ENCODE results near the gene FNDC3B.
"Not testable (repeated sequence)": the region's sequence is repeated elsewhere in the genome, so short reads cannot be mapped to it uniquely, and the experiment has no call there.

The FNDC3B gene

GRCh38 chr3:172253200-172253599 is 213.8 kb downstream of the FNDC3B start:
- Histone ChIP-seq H3K4me1 (ENCODE audit: control insufficient read depth, low read depth, low read length) (peaks cover 2% of the 10 kb centered on the region), H3K4me3 (ENCODE audit: low read length) (no peak overlapping the region), H3K27me3 (ENCODE audit: control insufficient read depth, insufficient read depth, low read length) (no peaks in the 10 kb centered on the region), H3K9me3 (ENCODE audit: control insufficient read depth, low read depth, low read length) (no peaks in the 10 kb centered on the region), H3K36me3 (ENCODE audit: control insufficient read depth, low read depth, low read length) (peaks cover 9% of the 10 kb centered on the region), H3K9ac (ENCODE audit: low read length) (no peak overlapping the region), H3K27ac (ENCODE audit: low read length) (no peak overlapping the region)

GRCh38 chr3:172254542-172254941 is 215.2 kb downstream of the FNDC3B start:
- peaks cover 9% of the 10 kb centered on the region for H3K36me3 ChIP-seq (ENCODE audit: control insufficient read depth, low read depth, low read length)
- H3K9ac ChIP-seq (ENCODE audit: low read length): no peak overlapping the region
- no peak overlapping the region for H3K4me3 ChIP-seq (ENCODE audit: low read length)
- peaks cover 12% of the 10 kb centered on the region for H3K4me1 ChIP-seq (ENCODE audit: control insufficient read depth, low read depth, low read length)
- H3K27me3 ChIP-seq (ENCODE audit: control insufficient read depth, insufficient read depth, low read length): no peaks in the 10 kb centered on the region
- H3K27ac ChIP-seq (ENCODE audit: low read length): no peak overlapping the region
- H3K9me3 ChIP-seq (ENCODE audit: control insufficient read depth, low read depth, low read length): no peaks in the 10 kb centered on the region

GRCh38 chr3:172255321-172255720 is 215.9 kb downstream of the FNDC3B start:
- H3K36me3 ChIP-seq (ENCODE audit: control insufficient read depth, low read depth, low read length); H3K27ac ChIP-seq (ENCODE audit: low read length); H3K27me3 ChIP-seq (ENCODE audit: control insufficient read depth, insufficient read depth, low read length); H3K9me3 ChIP-seq (ENCODE audit: control insufficient read depth, low read depth, low read length); H3K4me3 ChIP-seq (ENCODE audit: low read length); H3K9ac ChIP-seq (ENCODE audit: low read length): not testable (repeated sequence)
- peaks cover 13% of the 10 kb centered on the region for H3K4me1 ChIP-seq (ENCODE audit: control insufficient read depth, low read depth, low read length)

GRCh38 chr3:172256101-172256734 is 216.8 kb downstream of the FNDC3B start:
- Histone ChIP-seq H3K4me1 (ENCODE audit: control insufficient read depth, low read depth, low read length) (peaks cover 19% of the 10 kb centered on the region), H3K9ac (ENCODE audit: low read length) (no peak overlapping the region), H3K27me3 (ENCODE audit: control insufficient read depth, insufficient read depth, low read length) (no peaks in the 10 kb centered on the region), H3K27ac (ENCODE audit: low read length) (no peak overlapping the region), H3K36me3 (ENCODE audit: control insufficient read depth, low read depth, low read length) (peaks cover 8% of the 10 kb centered on the region), H3K9me3 (ENCODE audit: control insufficient read depth, low read depth, low read length) (no peaks in the 10 kb centered on the region), H3K4me3 (ENCODE audit: low read length) (no peak overlapping the region)

- Histone ChIP-seq H3K27ac (ENCODE audit: low read length) (no peak overlapping the region), H3K9me3 (ENCODE audit: control insufficient read depth, low read depth, low read length) (no peaks in the 10 kb centered on the region), H3K9ac (ENCODE audit: low read length) (no peak overlapping the region), H3K36me3 (ENCODE audit: control insufficient read depth, low read depth, low read length) (no peaks in the 10 kb centered on the region), H3K27me3 (ENCODE audit: control insufficient read depth, insufficient read depth, low read length) (no peaks in the 10 kb centered on the region), H3K4me1 (ENCODE audit: control insufficient read depth, low read depth, low read length) (peaks cover 29% of the 10 kb centered on the region), H3K4me3 (ENCODE audit: low read length) (no peak overlapping the region)
These were observed 218.4 kb downstream of the FNDC3B start for GRCh38 chr3:172257648-172258400.

GRCh38 chr3:172258624-172259023 is 219.2 kb downstream of the FNDC3B start:
- no peaks in the 10 kb centered on the region for H3K36me3 ChIP-seq (ENCODE audit: control insufficient read depth, low read depth, low read length)
- no peaks in the 10 kb centered on the region for H3K9me3 ChIP-seq (ENCODE audit: control insufficient read depth, low read depth, low read length)

GRCh38 chr3:172259111-172259541 is 219.7 kb downstream of the FNDC3B start:
- H3K9ac ChIP-seq (ENCODE audit: low read length): no peak overlapping the region
- no peaks in the 10 kb centered on the region for H3K9me3 ChIP-seq (ENCODE audit: control insufficient read depth, low read depth, low read length)
- no peaks in the 10 kb centered on the region for H3K27me3 ChIP-seq (ENCODE audit: control insufficient read depth, insufficient read depth, low read length)
- H3K4me1 ChIP-seq (ENCODE audit: control insufficient read depth, low read depth, low read length): peaks cover 29% of the 10 kb centered on the region
- H3K27ac ChIP-seq (ENCODE audit: low read length): no peak overlapping the region
- no peak overlapping the region for H3K4me3 ChIP-seq (ENCODE audit: low read length)
- no peaks in the 10 kb centered on the region for H3K36me3 ChIP-seq (ENCODE audit: control insufficient read depth, low read depth, low read length)

More at GRCh38 chr3:172258624-172259023, 219.2 kb downstream of the FNDC3B start:
- Histone ChIP-seq H3K4me3 (ENCODE audit: low read length) (no peak overlapping the region), H3K27ac (ENCODE audit: low read length) (no peak overlapping the region), H3K4me1 (ENCODE audit: control insufficient read depth, low read depth, low read length) (peaks cover 29% of the 10 kb centered on the region), H3K27me3 (ENCODE audit: control insufficient read depth, insufficient read depth, low read length) (no peaks in the 10 kb centered on the region), H3K9ac (ENCODE audit: low read length) (no peak overlapping the region)

GRCh38 chr3:172259726-172260248 is 220.4 kb downstream of the FNDC3B start:
- no peak overlapping the region for H3K4me3 ChIP-seq (ENCODE audit: low read length)
- H3K9ac ChIP-seq (ENCODE audit: low read length): no peak overlapping the region
- H3K27me3 ChIP-seq (ENCODE audit: control insufficient read depth, insufficient read depth, low read length): no peaks in the 10 kb centered on the region
- H3K27ac ChIP-seq (ENCODE audit: low read length): no peak overlapping the region
- no peaks in the 10 kb centered on the region for H3K36me3 ChIP-seq (ENCODE audit: control insufficient read depth, low read depth, low read length)
- H3K9me3 ChIP-seq (ENCODE audit: control insufficient read depth, low read depth, low read length): no peaks in the 10 kb centered on the region
- peaks cover 29% of the 10 kb centered on the region for H3K4me1 ChIP-seq (ENCODE audit: control insufficient read depth, low read depth, low read length)

- Histone ChIP-seq H3K27ac (ENCODE audit: low read length) (no peak overlapping the region), H3K9ac (ENCODE audit: low read length) (no peak overlapping the region), H3K9me3 (ENCODE audit: control insufficient read depth, low read depth, low read length) (no peaks in the 10 kb centered on the region), H3K27me3 (ENCODE audit: control insufficient read depth, insufficient read depth, low read length) (no peaks in the 10 kb centered on the region), H3K36me3 (ENCODE audit: control insufficient read depth, low read depth, low read length) (no peaks in the 10 kb centered on the region), H3K4me3 (ENCODE audit: low read length) (no peak overlapping the region), H3K4me1 (ENCODE audit: control insufficient read depth, low read depth, low read length) (peaks cover 29% of the 10 kb centered on the region)
These were observed 221.0 kb downstream of the FNDC3B start for GRCh38 chr3:172260381-172260780.

GRCh38 chr3:172261054-172261453 is 221.7 kb downstream of the FNDC3B start:
- Histone ChIP-seq H3K27me3 (ENCODE audit: control insufficient read depth, insufficient read depth, low read length) (no peaks in the 10 kb centered on the region), H3K9me3 (ENCODE audit: control insufficient read depth, low read depth, low read length) (no peaks in the 10 kb centered on the region), H3K36me3 (ENCODE audit: control insufficient read depth, low read depth, low read length) (no peaks in the 10 kb centered on the region), H3K4me3 (ENCODE audit: low read length) (no peak overlapping the region), H3K9ac (ENCODE audit: low read length) (no peak overlapping the region), H3K4me1 (ENCODE audit: control insufficient read depth, low read depth, low read length) (peaks cover 29% of the 10 kb centered on the region), H3K27ac (ENCODE audit: low read length) (no peak overlapping the region)

- H3K36me3 ChIP-seq (ENCODE audit: control insufficient read depth, low read depth, low read length): no peaks in the 10 kb centered on the region
- peaks cover 29% of the 10 kb centered on the region for H3K4me1 ChIP-seq (ENCODE audit: control insufficient read depth, low read depth, low read length)
- no peaks in the 10 kb centered on the region for H3K9me3 ChIP-seq (ENCODE audit: control insufficient read depth, low read depth, low read length)
- H3K4me3 ChIP-seq (ENCODE audit: low read length): no peak overlapping the region
- no peak overlapping the region for H3K9ac ChIP-seq (ENCODE audit: low read length)
- no peaks in the 10 kb centered on the region for H3K27me3 ChIP-seq (ENCODE audit: control insufficient read depth, insufficient read depth, low read length)
- H3K27ac ChIP-seq (ENCODE audit: low read length): no peak overlapping the region
These were observed 223.7 kb downstream of the FNDC3B start for GRCh38 chr3:172262991-172263608.
